Brain microvascular endothelial cell (primary cell): Measurements from ENCODE around the gene ANLN.

ENCODE experiments used
- DNase-seq: peaks from one replicate; pipeline ENCODE4 v3.0.0-alpha.2; 2020
- H3K27ac ChIP-seq: fragments of 250-450 bp; sonication (Bioruptor Pico); 2 replicates; pipeline ENCODE4 v1.5.1; 2020; ENCODE audit warnings: mild to moderate bottlenecking, moderate library complexity
- H3K27me3 ChIP-seq: fragments of 250-450 bp; sonication (Bioruptor Pico); replicated peaks from 2 replicates; pipeline ENCODE4 v1.5.1; 2020; ENCODE audit warnings: mild to moderate bottlenecking
- H3K36me3 ChIP-seq: fragments of 250-450 bp; sonication (Bioruptor Pico); replicated peaks from 2 replicates; pipeline ENCODE4 v1.5.1; 2020; ENCODE audit warnings: mild to moderate bottlenecking
- H3K4me3 ChIP-seq: 2 replicates; pipeline ENCODE4 v1.5.1; 2011; ENCODE audit warnings: low read depth, mild to moderate bottlenecking, control low read depth, low read length, moderate library complexity
- CTCF ChIP-seq: IDR thresholded peaks from 2 replicates; pipeline ENCODE4 v1.5.1; 2011; ENCODE audit warnings: low read depth, mild to moderate bottlenecking, moderate library complexity, low read length, control low read depth, inconsistent platforms; ENCODE audit errors: missing control alignments
- in situ Hi-C: cut with HindIII; loops from 2 replicates; pipeline ENCODE4 v1.10.0; 2017; ENCODE audit warnings: low sequenced_read_pairs, low pct_ligation_motif_present

The ANLN gene

GRCh38 chr7:36348771-36349170 lies 40.9 kb upstream of the ANLN start:
- DNase-seq = no peak
- Histone ChIP-seq H3K4me3 (no peak overlapping the region), H3K27ac (no peak overlapping the region), H3K27me3 (no peaks in the 10 kb centered on the region), H3K36me3 (no peaks in the 10 kb centered on the region)
- no peak for TF ChIP-seq CTCF
- in situ Hi-C loops = no loop called here

- DNase-seq = no peak
- Histone ChIP-seq H3K27me3 (no peaks in the 10 kb centered on the region), H3K36me3 (no peaks in the 10 kb centered on the region), H3K27ac (no peak overlapping the region), H3K4me3 (no peak overlapping the region)
- no peak for TF ChIP-seq CTCF
- in situ Hi-C loops = no loop called here
Observed at GRCh38 chr7:36349626-36350025, 40.0 kb upstream of the ANLN start.

- in situ Hi-C loops = no loop called here
- TF ChIP-seq CTCF = no peak
Observed at GRCh38 chr7:36355490-36355889, 34.2 kb upstream of the ANLN start.

GRCh38 chr7:36357054-36357453 lies 32.6 kb upstream of the ANLN start:
- in situ Hi-C loops = no loop called here
- H3K36me3 ChIP-seq = no peaks in the 10 kb centered on the region
- no peak overlapping the region for H3K4me3 ChIP-seq
- no peak for DNase-seq
- TF ChIP-seq CTCF = no peak
- H3K27me3 ChIP-seq = no peaks in the 10 kb centered on the region
- H3K27ac ChIP-seq = no peak overlapping the region

More at GRCh38 chr7:36355490-36355889, 34.2 kb upstream of the ANLN start:
- no peak overlapping the region for H3K27ac ChIP-seq
- no peaks in the 10 kb centered on the region for H3K36me3 ChIP-seq
- no peak overlapping the region for H3K4me3 ChIP-seq
- no peaks in the 10 kb centered on the region for H3K27me3 ChIP-seq
- DNase-seq = no peak

GRCh38 chr7:36358589-36358988 lies 31.1 kb upstream of the ANLN start:
- H3K27ac ChIP-seq = no peak overlapping the region
- no peak for DNase-seq
- no peak for TF ChIP-seq CTCF
- in situ Hi-C loops = no loop called here
- H3K27me3 ChIP-seq = no peaks in the 10 kb centered on the region
- H3K4me3 ChIP-seq = no peak overlapping the region
- H3K36me3 ChIP-seq = no peaks in the 10 kb centered on the region

- in situ Hi-C loops = no loop called here
- Histone ChIP-seq H3K4me3 (no peak overlapping the region), H3K27ac (no peak overlapping the region), H3K27me3 (no peaks in the 10 kb centered on the region), H3K36me3 (no peaks in the 10 kb centered on the region)
- TF ChIP-seq CTCF = no peak
- no peak for DNase-seq
Observed at GRCh38 chr7:36360244-36360643, 29.4 kb upstream of the ANLN start.
